ENCODE results near the gene BMPR1A. TPM values are rescaled to one million over a fixed set of nuclear protein-coding genes. Genes with fewer than 3 reads are reported as not detected.
"Not testable (repeated sequence)": the region's sequence is repeated elsewhere in the genome, so short reads cannot be mapped to it uniquely, and the experiment has no call there.

The BMPR1A gene
- total RNA-seq, 1 experiment from 2014 or later, result 24.3 TPM

GRCh38 chr10:86946213-86947155 is 190.1 kb downstream of the BMPR1A start:
- no peak for TF ChIP-seq EZH2 (IDR thresholded peaks at IDR 0.05; ENCODE audit: low read depth)
- TF ChIP-seq CTCF (conservative IDR thresholded peaks at IDR 0.05), result no peak
- Histone ChIP-seq H3K36me3 (ENCODE audit: low read depth) (no peaks in the 10 kb centered on the region), H3K4me3 (no peak overlapping the region), H3K27ac (no peak overlapping the region), H3F3A (ENCODE audit: insufficient read depth, low read depth) (no peaks in the 10 kb centered on the region), H3K4me2 (no peak overlapping the region), H4K20me1 (ENCODE audit: insufficient read depth) (no peaks in the 10 kb centered on the region), H3K27me3 (ENCODE audit: insufficient read depth, low read depth) (no peaks in the 10 kb centered on the region), H3K4me1 (replicated peaks; ENCODE audit: insufficient read depth) (peaks cover 13% of the 10 kb centered on the region), H3K79me2 (ENCODE audit: low read depth) (no peaks in the 10 kb centered on the region), H3K9me2 (ENCODE audit: insufficient read depth) (no peaks in the 10 kb centered on the region), H3K9me3 (ENCODE audit: insufficient read depth, low read depth) (no peaks in the 10 kb centered on the region), H2AFZ (no peak overlapping the region)
- ChIA-PET CTCF (interaction anchor here (0.7 kb wide), 1 partner anchor 12 kb away, joined by 4 read pairs; the partner anchor contains the start of gene SNCG), POLR2A (ENCODE audit: unreplicated experiment) (interaction anchor here (0.5 kb wide), 1 partner anchor 95 kb away, joined by 4 read pairs; no protein-coding TSS in a partner anchor)
- no TSS peak for BruUV-seq (replicated peaks)
- intact Hi-C loops (cut with micrococcal nuclease; ENCODE audit: unreplicated experiment), result no loop called here
- no peak for DNase-seq

GRCh38 chr10:86947806-86948205 is 191.4 kb downstream of the BMPR1A start:
- H3F3A ChIP-seq (ENCODE audit: insufficient read depth, low read depth); H3K36me3 ChIP-seq (ENCODE audit: low read depth); BruUV-seq (replicated peaks); H3K27ac ChIP-seq; H3K4me2 ChIP-seq; H3K4me3 ChIP-seq; H3K79me2 ChIP-seq (ENCODE audit: low read depth); H3K9me3 ChIP-seq (ENCODE audit: insufficient read depth, low read depth); intact Hi-C loops (cut with micrococcal nuclease; ENCODE audit: unreplicated experiment); H2AFZ ChIP-seq; CTCF ChIA-PET; POLR2A ChIA-PET (ENCODE audit: unreplicated experiment); H3K9me2 ChIP-seq (ENCODE audit: insufficient read depth); H4K20me1 ChIP-seq (ENCODE audit: insufficient read depth); DNase-seq; H3K27me3 ChIP-seq (ENCODE audit: insufficient read depth, low read depth): not testable (repeated sequence)
- H3K4me1 ChIP-seq (replicated peaks; ENCODE audit: insufficient read depth), result peaks cover 13% of the 10 kb centered on the region

GRCh38 chr10:86950349-86950748 is 193.9 kb downstream of the BMPR1A start:
- no peak for TF ChIP-seq CTCF (conservative IDR thresholded peaks at IDR 0.05)
- no peak for TF ChIP-seq EZH2 (IDR thresholded peaks at IDR 0.05; ENCODE audit: low read depth)
- Histone ChIP-seq H3F3A (ENCODE audit: insufficient read depth, low read depth) (no peaks in the 10 kb centered on the region), H3K4me3 (no peak overlapping the region), H2AFZ (no peak overlapping the region), H3K9me2 (ENCODE audit: insufficient read depth) (no peaks in the 10 kb centered on the region), H3K4me2 (no peak overlapping the region), H3K27me3 (ENCODE audit: insufficient read depth, low read depth) (no peaks in the 10 kb centered on the region), H3K4me1 (replicated peaks; ENCODE audit: insufficient read depth) (peaks cover 21% of the 10 kb centered on the region), H3K9me3 (ENCODE audit: insufficient read depth, low read depth) (no peaks in the 10 kb centered on the region), H4K20me1 (ENCODE audit: insufficient read depth) (no peaks in the 10 kb centered on the region), H3K79me2 (ENCODE audit: low read depth) (no peaks in the 10 kb centered on the region), H3K27ac (no peak overlapping the region), H3K36me3 (ENCODE audit: low read depth) (no peaks in the 10 kb centered on the region)
- no peak for DNase-seq
- CTCF ChIA-PET, result interaction anchor here (0.5 kb wide), 1 partner anchor 9 kb away, joined by 3 read pairs; no protein-coding TSS in a partner anchor
- no TSS peak for BruUV-seq (replicated peaks)
- intact Hi-C loops (cut with micrococcal nuclease; ENCODE audit: unreplicated experiment), result no loop called here
- POLR2A ChIA-PET (ENCODE audit: unreplicated experiment), result interaction anchor here (0.9 kb wide), 1 partner anchor 9 kb away, joined by 3 read pairs; no protein-coding TSS in a partner anchor

Data from PC-9 (cell line).